A549 (cell line): ENCODE measurements around the gene GIT1.

ENCODE experiments used
- BHLHE40 ChIP-seq: IDR thresholded peaks from 2 replicates; pipeline ENCODE4 v1.6.1; 2012; ENCODE audit warnings: low read depth, low read length, inconsistent platforms
- EHMT2 ChIP-seq: fragments of 200-600 bp; sonication (generic); IDR thresholded peaks from 2 replicates; pipeline ENCODE4 v1.6.1; 2016; ENCODE audit warnings: antibody characterized with exemption, low read depth, mild to moderate bottlenecking, moderate library complexity
- JUN ChIP-seq, 2 experiments: fragments of >200 bp; sonication (Bioruptor Twin); formaldehyde crosslinking; IDR thresholded peaks; 2 replicates in 1 of 2; 3 replicates in 1 of 2; pipeline ENCODE4 v1.6.1; 2016 to 2017
- NFE2L2 ChIP-seq: fragments of 150-350 bp; conservative IDR thresholded peaks from 2 replicates; pipeline ENCODE4 v1.6.1; 2014; ENCODE audit warnings: low read length
- NR3C1 ChIP-seq: fragments of >200 bp; sonication (Bioruptor Twin); formaldehyde crosslinking; IDR thresholded peaks from 3 replicates; pipeline ENCODE4 v1.6.1; 2017
- TF ChIP-seq, protein P1 (sequence below): fragments of 450-650 bp; IDR thresholded peaks from 2 replicates; pipeline ENCODE4 v1.6.1; 2014; ENCODE audit warnings: antibody characterized with exemption
- TF ChIP-seq, protein P2 (sequence below): IDR thresholded peaks from 2 replicates; pipeline ENCODE4 v1.6.1; 2012

DNA sequence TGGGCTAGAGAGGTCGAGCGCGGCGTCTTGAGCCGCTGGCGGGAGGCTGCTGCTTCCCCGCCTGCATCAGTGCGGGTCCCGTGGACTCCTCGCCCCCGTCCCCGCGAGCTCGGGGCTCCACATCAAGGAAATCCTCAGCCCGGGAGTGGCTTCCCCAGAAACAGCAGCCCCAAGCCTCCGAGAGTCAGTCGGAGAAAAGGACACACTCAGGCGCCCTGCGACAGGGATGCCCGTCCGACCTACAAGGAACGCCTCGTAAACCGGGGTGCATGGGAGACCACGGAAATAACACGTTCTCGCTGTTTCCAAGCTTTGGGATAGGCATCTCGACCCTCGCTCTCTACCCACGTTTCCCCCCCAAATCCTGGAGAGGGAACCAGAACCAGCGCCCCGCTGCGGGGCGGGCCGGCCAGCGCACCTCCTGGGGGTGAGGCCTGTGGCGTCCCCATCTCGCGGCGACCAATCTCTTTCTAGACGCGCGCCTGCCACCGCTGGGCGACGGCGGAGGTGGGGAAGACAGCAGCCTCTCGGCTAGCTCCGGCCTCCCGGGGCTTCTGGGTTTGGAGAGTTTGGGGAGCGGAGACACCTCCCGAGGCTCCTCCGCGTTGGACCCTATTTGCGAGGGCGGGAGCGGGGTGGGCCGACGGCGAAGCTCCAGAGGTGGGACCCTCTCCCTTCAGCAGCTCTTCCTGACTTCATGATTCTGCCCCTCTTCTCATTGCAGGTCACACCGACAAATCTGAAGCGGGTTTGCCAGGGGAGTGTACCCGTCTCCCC is 21.7 kb downstream of the GIT1 start:
- no peak for TF ChIP-seq NR3C1
- no peak for TF ChIP-seq EHMT2
- no peak for TF ChIP-seq JUN (IDR thresholded peaks at IDR 0.05)
- TF ChIP-seq, protein P1, sequence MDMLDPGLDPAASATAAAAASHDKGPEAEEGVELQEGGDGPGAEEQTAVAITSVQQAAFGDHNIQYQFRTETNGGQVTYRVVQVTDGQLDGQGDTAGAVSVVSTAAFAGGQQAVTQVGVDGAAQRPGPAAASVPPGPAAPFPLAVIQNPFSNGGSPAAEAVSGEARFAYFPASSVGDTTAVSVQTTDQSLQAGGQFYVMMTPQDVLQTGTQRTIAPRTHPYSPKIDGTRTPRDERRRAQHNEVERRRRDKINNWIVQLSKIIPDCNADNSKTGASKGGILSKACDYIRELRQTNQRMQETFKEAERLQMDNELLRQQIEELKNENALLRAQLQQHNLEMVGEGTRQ: 0 out of 2 replicates have a peak, but pooled peaks have one; percentile 2
- TF ChIP-seq BHLHE40: no peak
- TF ChIP-seq NFE2L2: no peak
- TF ChIP-seq, protein P2, sequence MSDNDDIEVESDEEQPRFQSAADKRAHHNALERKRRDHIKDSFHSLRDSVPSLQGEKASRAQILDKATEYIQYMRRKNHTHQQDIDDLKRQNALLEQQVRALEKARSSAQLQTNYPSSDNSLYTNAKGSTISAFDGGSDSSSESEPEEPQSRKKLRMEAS: peak; percentile 48
